ENCODE measurements around the gene CYP2S1. TPM values are rescaled to one million over a fixed set of nuclear protein-coding genes. Genes with fewer than 3 reads are reported as not detected.

CYP2S1 gene
- total RNA-seq, 4 donors from 2014 or later, result 0.32 to 6.5 (median 5.5) TPM

GRCh38 chr19:41249707-41250423 is 56.8 kb downstream of the CYP2S1 start:
- TF ChIP-seq CTCF (IDR thresholded peaks at IDR 0.05), result no peak
- no peak for DNase-seq (ENCODE audit: low spot score)
- no peak for ATAC-seq (ENCODE audit: low FRiP score)

- ATAC-seq (ENCODE audit: low FRiP score) (no peak), DNase-seq (ENCODE audit: low spot score) (no peak)
- no peak for TF ChIP-seq CTCF (IDR thresholded peaks at IDR 0.05)
These were observed 60.6 kb downstream of the CYP2S1 start for GRCh38 chr19:41253660-41254059.

- TF ChIP-seq CTCF (IDR thresholded peaks at IDR 0.05), result no peak
These were observed 62.2 kb downstream of the CYP2S1 start for GRCh38 chr19:41255171-41255570.

More at GRCh38 chr19:41255171-41255570, 62.2 kb downstream of the CYP2S1 start:
- ATAC-seq (ENCODE audit: low FRiP score), result no peak
- DNase-seq (ENCODE audit: low spot score), result no peak

Other genes starting within 250 kb of the CYP2S1 start
- gene CYP2B6, start 201.9 kb upstream of the CYP2S1 start, total RNA-seq, result not detected
- gene CYP2A13, start 104.8 kb upstream of the CYP2S1 start, total RNA-seq, result not detected
- not detected for gene CYP2F1, start 78.8 kb upstream of the CYP2S1 start, total RNA-seq
- 100 to 1,000 TPM in 1 of 4 donors, 10 to 100 TPM in 3; 65.8 to 141 (median 78.7) TPM for gene AXL, start 26.0 kb downstream of the CYP2S1 start, total RNA-seq
- 100 to 1,000 TPM in 3 of 4 donors, 10 to 100 TPM in 1; 92.5 to 173 (median 117) TPM for gene HNRNPUL1, start 71.2 kb downstream of the CYP2S1 start, total RNA-seq
- gene CCDC97, start 117.0 kb downstream of the CYP2S1 start, total RNA-seq, result 10 to 100 TPM; 11.8 to 16.6 (median 13.9) TPM
- gene TGFB1, start 160.7 kb downstream of the CYP2S1 start, total RNA-seq, result 10 to 100 TPM; 17.6 to 43.0 (median 25.2) TPM
- gene B9D2, start 170.9 kb downstream of the CYP2S1 start, total RNA-seq, result 1 to 10 TPM; 3.3 to 6.8 (median 5.1) TPM
- 10 to 100 TPM; 12.4 to 44.3 (median 14.2) TPM for gene TMEM91, start 183.3 kb downstream of the CYP2S1 start, total RNA-seq
- gene EXOSC5, start 204.1 kb downstream of the CYP2S1 start, total RNA-seq, result 10 to 100 TPM; 13.2 to 17.3 (median 15.7) TPM
- 10 to 100 TPM; 30.3 to 47.0 (median 39.1) TPM for gene BCKDHA, start 204.6 kb downstream of the CYP2S1 start, total RNA-seq
- gene B3GNT8, start 234.2 kb downstream of the CYP2S1 start, total RNA-seq, result 1 to 10 TPM; 1.0 to 7.2 (median 4.7) TPM
- gene DMAC2, start 246.7 kb downstream of the CYP2S1 start, total RNA-seq, result 10 to 100 TPM; 29.2 to 36.7 (median 35.1) TPM
- gene ERICH4, start 249.9 kb downstream of the CYP2S1 start, total RNA-seq, result not detected